SU-DHL-6 (cell line): Measurements from ENCODE around the gene SP140L.
"Not testable (repeated sequence)": the region's sequence is repeated elsewhere in the genome, so short reads cannot be mapped to it uniquely, and the experiment has no call there.

ENCODE experiments used
- CTCF ChIP-seq: fragments of 200-600 bp; sonication (generic); IDR thresholded peaks from one replicate; pipeline ENCODE4 v1.5.1; 2017; ENCODE audit warnings: antibody characterized with exemption, mild to moderate bottlenecking, low read length, moderate library complexity; ENCODE audit not compliant: insufficient read depth, poor library complexity, severe bottlenecking
- EZH2phosphoT487 ChIP-seq: fragments of 200-600 bp; sonication (generic), shearing (Covaris generic); conservative IDR thresholded peaks from 2 replicates; pipeline ENCODE4 v1.6.1; 2018; ENCODE audit warnings: mild to moderate bottlenecking, antibody characterized with exemption, low read length, moderate library complexity, mixed read lengths

DNA sequence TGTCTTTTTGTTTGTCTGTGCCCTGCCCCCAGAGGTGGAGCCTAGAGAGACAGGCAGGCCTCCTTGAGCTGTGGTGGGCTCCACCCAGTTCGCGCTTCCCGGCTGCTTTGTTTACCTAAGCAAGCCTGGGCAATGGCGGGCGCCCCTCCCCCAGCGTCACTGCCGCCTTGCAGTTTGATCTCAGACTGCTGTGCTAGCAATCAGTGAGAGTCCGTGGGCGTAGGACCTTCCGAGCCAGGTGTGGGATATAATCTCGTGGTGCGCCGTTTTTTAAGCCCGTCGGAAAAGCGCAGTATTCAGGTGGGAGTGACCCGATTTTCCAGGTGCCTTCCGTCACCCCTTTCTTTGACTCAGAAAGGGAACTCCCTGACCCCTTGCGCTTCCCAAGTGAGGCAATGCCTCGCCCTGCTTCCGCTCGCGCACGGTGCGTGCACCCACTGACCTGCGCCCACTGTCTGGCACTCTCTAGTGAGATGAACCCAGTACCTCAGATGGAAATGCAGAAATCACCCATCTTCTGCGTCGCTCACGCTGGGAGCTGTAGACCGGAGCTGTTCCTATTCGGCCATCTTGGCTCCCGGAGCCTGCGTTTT is 15.0 kb downstream of the SP140L start:
- not testable (repeated sequence) for TF ChIP-seq CTCF, EZH2phosphoT487
